Measurements from ENCODE around the gene CTDSPL.

The CTDSPL gene

GRCh38 chr3:37991823-37992222 lies 130.1 kb downstream of the CTDSPL start:
- no peak for DNase-seq (ENCODE audit: extremely low read depth, low read depth)
- no peak overlapping the region for H3K4me3 ChIP-seq (replicated peaks; ENCODE audit: low read depth, low read length)
- no peak for TF ChIP-seq CTCF (IDR thresholded peaks at IDR 0.05; ENCODE audit: low read depth, low read length, missing control alignments)

GRCh38 chr3:37992271-37993066 lies 130.8 kb downstream of the CTDSPL start:
- no peak for TF ChIP-seq CTCF (IDR thresholded peaks at IDR 0.05; ENCODE audit: low read depth, low read length, missing control alignments)
- DNase-seq (ENCODE audit: extremely low read depth, low read depth), result no peak
- H3K4me3 ChIP-seq (replicated peaks; ENCODE audit: low read depth, low read length), result no peak overlapping the region

GRCh38 chr3:37993067-37993455 lies 131.4 kb downstream of the CTDSPL start:
- no peak for DNase-seq (ENCODE audit: extremely low read depth, low read depth)
- TF ChIP-seq CTCF (IDR thresholded peaks at IDR 0.05; ENCODE audit: low read depth, low read length, missing control alignments), result no peak
- no peak overlapping the region for H3K4me3 ChIP-seq (replicated peaks; ENCODE audit: low read depth, low read length)

GRCh38 chr3:37993460-37993819 lies 131.8 kb downstream of the CTDSPL start:
- no peak for DNase-seq (ENCODE audit: extremely low read depth, low read depth)
- peak overlapping the region; percentile 55 for H3K4me3 ChIP-seq (replicated peaks; ENCODE audit: low read depth, low read length)
- TF ChIP-seq CTCF (IDR thresholded peaks at IDR 0.05; ENCODE audit: low read depth, low read length, missing control alignments), result no peak

- peak overlapping the region; percentile 55 for H3K4me3 ChIP-seq (replicated peaks; ENCODE audit: low read depth, low read length)
- no peak for TF ChIP-seq CTCF (IDR thresholded peaks at IDR 0.05; ENCODE audit: low read depth, low read length, missing control alignments)
- no peak for DNase-seq (ENCODE audit: extremely low read depth, low read depth)
Observed at GRCh38 chr3:37993820-37994638, 132.3 kb downstream of the CTDSPL start.

GRCh38 chr3:37994639-37994972 lies 132.9 kb downstream of the CTDSPL start:
- peak overlapping the region; percentile 55 for H3K4me3 ChIP-seq (replicated peaks; ENCODE audit: low read depth, low read length)
- no peak for TF ChIP-seq CTCF (IDR thresholded peaks at IDR 0.05; ENCODE audit: low read depth, low read length, missing control alignments)
- no peak for DNase-seq (ENCODE audit: extremely low read depth, low read depth)

Measured in HFF-Myc (cell line).